ENCODE results near the gene S100A4.
"Not testable (repeated sequence)": the region's sequence is repeated elsewhere in the genome, so short reads cannot be mapped to it uniquely, and the experiment has no call there.

Gene S100A4

DNA sequence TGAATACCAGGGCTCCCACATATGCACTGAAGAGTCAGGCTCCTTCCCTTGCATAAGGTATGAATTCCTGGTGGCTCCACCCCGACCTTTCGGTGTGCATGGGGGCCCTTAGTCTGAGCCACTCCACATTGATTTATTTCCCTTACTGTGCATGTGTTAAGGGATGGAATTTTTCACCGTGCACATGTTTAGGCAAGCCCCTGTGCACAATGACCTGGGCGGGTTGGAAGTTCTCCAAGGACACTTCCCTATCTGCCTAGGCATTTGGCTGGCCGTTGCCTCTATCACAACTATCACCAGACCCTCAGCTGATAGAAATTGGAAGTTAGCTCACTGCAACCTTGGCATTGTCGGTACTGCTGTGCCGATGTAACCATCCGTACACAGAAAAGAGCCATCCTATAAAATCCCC is 19.5 kb downstream of the S100A4 start:
- DNase-seq: peak; percentile 65 to 86
- TF ChIP-seq GATA1 (IDR thresholded peaks at IDR 0.05; ENCODE audit: low read depth, low read length) (no peak), POLR2A (IDR thresholded peaks at IDR 0.05; ENCODE audit: low read length) (peak; percentile 54)

DNA sequence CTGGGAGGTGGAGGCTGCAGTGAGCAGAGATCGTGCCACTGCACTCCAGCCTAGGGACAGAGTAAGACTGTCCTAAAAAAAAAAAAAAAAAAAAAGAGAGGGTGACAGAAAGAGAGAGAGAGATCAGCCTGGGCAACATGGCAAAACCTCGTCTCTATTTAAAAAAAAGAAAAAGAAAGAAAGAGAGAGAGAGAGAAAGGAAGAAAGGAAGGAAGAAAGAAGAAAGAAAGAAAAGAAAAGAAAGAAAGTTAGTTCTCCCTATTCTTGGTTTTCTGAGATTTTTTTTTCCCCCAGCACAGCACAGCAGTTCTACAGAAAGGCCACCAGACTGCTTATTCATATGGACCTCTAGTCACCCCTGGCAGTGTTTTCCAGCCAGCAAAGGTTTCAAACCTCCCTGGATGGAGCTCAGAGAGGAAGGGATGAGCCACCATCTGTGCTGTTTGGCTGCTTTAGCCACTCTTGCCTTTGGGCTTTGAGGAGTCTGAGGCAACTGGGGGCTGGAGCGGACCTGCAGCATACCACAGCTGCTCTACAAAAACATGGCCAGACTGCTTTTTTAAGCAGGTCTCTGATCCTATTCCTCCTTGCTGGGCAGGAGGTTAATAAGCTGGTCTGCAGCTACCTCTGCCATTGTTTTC is 20.4 kb downstream of the S100A4 start:
- DNase-seq: peak in 1 of 2 experiments; percentile 30
- TF ChIP-seq GATA1 (IDR thresholded peaks at IDR 0.05; ENCODE audit: low read depth, low read length) (no peak), POLR2A (IDR thresholded peaks at IDR 0.05; ENCODE audit: low read length) (no peak)

DNA sequence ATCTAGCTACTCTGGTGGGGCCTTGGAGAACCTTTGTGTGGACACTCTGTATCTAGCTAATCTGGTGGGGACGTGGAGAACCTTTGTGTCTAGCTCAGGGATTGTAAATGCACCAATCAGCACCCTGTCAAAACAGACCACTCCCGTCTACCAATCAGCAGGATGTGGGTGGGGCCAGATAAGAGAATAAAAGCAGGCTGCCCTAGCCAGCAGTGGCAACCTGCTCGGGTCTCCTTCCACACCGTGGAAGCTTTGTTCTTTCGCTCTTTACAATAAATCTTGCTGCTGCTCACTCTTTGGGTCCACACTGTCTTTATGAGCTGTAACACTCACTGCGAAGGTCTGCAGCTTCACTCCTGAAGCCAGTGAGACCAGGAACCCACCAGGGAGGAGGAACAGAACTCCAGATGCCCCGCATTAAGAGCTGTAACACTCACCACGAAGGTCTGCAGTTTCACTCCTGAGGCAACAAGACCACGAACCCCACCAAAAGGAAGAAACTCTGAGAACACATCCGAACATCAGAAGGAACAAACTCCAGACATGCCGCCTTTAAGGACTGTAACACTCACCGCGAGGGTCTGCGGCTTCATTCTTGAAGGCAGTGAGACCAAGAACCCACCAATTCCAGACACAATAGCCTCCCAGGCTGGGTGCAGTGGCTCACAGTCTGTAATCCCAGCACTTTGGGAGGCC is 23.1 kb downstream of the S100A4 start:
- peak in 1 of 2 experiments; percentile 35 for DNase-seq
- TF ChIP-seq POLR2A (IDR thresholded peaks at IDR 0.05; ENCODE audit: low read length): peak; percentile 53

DNA sequence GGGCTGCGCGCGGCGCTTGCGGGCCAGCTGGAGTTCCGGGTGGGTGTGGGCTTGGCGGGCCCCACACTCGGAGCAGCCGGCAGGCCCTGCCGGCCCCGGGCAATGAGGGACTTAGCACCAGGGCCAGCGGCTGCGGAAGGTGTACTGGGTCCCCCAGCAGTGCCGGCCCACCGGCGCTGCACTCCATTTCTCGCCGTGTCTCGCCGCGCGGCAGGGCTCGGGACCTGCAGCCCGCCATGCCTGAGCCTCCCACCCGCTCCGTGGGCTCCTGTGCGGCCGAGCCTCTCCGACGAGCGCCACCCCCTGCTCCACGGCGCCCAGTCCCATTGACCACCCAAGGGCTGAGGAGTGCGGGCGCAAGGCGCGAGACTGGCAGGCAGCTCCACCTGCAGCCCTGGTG is 23.8 kb downstream of the S100A4 start:
- not testable (repeated sequence) for DNase-seq

DNA sequence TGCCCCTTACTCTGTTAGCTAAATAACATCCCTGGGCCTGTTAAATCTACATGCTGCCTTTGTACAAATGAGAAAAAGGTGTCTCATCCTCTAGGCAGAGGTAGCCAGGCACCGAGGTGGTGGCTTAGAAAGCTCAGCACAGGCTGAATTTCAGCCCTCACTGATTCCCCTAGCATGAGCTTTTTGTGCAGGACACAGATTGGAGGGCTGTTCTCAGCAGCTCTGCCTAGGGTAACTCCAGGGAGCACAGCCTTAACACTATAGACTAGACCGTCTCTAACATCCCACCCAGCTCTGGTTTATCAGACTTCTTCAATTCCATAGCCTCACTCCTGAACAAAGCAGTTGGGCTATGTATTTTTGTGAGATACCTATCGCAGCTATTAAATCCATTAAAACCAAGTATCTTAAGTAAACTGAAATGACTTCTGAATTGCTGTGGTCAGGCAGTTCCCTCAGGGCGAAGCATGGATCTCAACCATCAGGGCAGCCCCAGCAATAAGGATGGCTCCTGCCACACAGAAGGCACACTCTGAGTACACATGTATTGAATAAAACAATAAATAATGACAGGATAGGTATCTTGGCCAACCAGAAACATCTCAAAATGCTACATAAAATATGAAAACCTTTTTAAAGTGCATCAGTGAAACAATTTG is 24.7 kb downstream of the S100A4 start:
- TF ChIP-seq GATA1 (IDR thresholded peaks at IDR 0.05; ENCODE audit: low read depth, low read length) (no peak), POLR2A (IDR thresholded peaks at IDR 0.05; ENCODE audit: low read length) (no peak)
- DNase-seq: no peak

DNA sequence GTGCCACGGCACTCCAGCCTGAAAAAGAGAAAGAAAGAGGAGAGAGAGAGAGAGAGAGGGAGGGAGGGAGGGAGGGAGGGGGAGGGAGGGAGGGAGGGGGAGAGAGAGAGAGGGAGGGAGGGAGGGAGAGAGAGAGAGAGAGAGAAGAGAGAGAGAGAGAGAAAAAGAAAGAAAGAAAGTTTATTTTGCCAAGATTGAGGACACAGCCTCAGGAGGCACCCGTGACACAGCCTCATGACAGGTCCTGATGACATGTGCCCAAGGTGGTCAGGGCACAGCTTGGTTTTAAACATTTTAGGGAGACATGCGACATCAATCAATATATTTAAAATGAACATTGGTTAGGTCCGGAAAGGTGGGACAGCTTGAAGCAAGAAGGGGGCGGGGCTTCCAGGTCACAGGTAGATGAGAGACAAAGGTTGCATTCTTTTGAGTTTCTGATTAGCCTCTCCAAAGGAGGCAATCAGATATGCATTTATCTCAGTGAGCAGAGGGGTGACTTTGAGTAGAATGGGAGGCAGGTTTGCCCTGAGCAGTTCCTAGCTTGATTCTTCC is 25.4 kb downstream of the S100A4 start:
- DNase-seq: not testable (repeated sequence)

DNA sequence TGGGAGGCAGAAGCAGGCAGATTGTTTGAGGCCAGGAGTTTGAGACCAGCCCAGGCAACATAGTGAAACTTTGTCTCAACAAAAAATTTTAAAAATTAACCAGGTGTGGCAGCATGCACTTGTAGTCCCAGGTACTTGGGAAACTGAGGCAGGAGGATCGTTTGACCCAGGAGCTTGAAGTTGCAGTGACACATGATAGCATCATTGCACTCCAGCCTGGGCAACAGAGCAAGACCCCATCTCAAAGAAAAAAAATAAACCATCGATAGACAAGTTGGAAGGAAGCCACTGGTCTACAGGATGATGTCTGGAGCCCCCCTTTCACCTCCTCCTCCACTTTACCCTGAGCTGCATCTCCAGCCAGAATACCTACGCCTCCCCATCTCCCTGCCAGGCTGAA is 26.4 kb downstream of the S100A4 start:
- no peak for DNase-seq
- TF ChIP-seq POLR2A (IDR thresholded peaks at IDR 0.05; ENCODE audit: low read length) (no peak), GATA1 (IDR thresholded peaks at IDR 0.05; ENCODE audit: low read depth, low read length) (no peak)

DNA sequence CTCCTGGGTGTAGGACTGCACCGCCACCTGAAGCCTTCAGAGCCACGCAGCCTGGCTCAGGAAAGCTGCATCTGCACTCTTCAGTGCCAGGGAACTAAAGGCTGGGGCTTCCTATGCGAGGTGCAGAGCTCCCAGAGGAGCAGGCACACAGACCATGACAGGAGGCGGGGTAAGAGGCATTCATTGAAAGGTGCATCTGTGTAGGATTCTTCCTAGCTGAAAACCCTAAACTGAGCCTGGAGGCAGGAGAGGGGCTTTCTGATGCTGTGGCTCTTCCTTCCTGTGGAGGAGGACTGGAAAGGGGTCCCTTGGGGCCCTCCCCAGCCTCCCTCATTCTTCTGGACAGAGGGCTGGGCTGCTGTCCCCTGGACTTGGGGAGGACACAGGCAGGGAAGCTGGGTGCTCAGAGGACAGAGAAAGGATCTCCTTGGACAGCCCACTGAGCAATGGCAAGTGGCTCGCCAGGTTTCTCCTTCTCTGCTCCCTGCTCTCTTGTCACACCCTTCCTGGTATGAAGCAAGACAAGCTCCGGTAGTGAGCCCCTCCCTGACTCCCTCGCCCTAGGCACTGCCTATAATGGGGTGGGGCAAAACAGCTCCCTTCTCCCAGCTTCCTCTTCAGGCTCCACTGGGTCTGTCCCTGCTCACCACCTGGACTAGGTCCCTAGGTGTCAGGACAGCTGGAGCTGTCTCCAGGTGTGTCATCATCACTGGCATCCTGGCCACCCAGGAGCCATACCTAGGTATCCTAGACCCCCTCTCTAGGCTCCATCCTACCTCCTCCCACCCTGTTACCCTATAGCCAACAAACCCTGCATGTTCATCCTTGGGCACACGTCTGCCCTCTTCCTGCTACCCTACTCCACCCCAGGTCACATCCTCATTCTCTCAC is 29.9 kb downstream of the S100A4 start:
- DNase-seq: peak; percentile 56 to 65
- TF ChIP-seq POLR2A (IDR thresholded peaks at IDR 0.05; ENCODE audit: low read length): peak; percentile 49
- no peak for TF ChIP-seq GATA1 (IDR thresholded peaks at IDR 0.05; ENCODE audit: low read depth, low read length)

DNA sequence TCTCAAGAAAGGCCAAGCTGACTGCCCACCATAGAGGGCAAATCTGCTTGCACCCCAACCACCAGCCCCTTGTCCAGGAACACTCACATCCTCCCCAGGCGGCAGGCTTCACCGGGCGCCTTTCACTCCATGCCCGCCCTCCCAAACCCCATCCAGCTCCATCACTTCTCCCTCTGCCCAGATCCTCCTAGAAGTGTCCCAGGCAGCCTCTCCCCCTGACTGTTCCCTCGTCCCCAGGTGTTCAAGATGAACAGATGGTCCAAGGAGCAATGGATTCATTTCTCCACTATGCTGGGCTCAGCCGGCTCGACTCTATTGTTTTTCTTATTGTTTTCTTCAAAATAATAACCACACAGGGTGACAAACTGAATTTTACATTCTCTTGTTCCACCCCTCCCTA is 31.9 kb downstream of the S100A4 start:
- TF ChIP-seq POLR2A (IDR thresholded peaks at IDR 0.05; ENCODE audit: low read length) (no peak), GATA1 (IDR thresholded peaks at IDR 0.05; ENCODE audit: low read depth, low read length) (no peak)
- no peak for DNase-seq

DNA sequence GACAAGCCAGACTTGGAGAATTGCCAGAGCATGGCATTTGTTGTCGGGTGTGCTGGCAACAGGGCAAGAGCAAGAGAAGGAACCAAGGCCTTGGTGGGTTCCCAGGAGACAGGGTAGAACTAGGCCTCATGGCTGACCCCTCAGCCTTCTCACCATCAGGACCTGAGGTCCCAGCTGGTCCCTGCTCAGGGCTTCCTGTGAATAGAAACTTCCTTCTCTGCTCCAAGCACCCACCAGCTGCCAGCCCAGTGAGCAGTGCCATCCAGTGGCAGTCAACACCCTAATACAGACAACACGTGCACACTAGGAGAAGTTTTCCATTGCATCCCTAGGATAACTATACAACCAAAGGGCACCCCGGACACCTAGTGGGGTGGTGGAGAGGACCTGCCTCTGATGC is 32.6 kb downstream of the S100A4 start:
- no peak for TF ChIP-seq GATA1 (IDR thresholded peaks at IDR 0.05; ENCODE audit: low read depth, low read length)
- no peak for TF ChIP-seq POLR2A (IDR thresholded peaks at IDR 0.05; ENCODE audit: low read length)
- no peak for DNase-seq

DNA sequence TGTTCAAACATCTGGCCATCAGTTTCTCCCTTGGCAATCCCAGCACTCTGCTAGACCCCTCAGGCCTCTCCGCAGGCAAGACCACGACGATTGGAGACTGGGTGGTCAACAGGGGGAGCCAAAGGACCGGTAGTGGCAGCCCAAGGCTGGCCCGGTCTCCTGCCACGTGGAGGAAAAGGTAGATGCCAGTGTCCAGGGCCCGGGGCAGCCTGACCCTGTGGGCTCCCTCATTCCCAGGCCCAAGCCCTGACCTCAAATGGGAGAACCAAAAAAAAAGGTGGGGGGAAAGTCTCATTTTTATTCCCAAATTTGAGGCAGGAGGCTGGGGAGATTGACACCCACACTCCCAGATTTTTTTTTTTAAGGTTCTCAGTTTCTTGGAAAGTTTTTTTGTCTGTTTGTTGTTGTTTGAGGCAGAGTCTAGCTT is 34.6 kb downstream of the S100A4 start:
- DNase-seq: peak; percentile 80 to 90
- no peak for TF ChIP-seq GATA1 (IDR thresholded peaks at IDR 0.05; ENCODE audit: low read depth, low read length)
- no peak for TF ChIP-seq POLR2A (IDR thresholded peaks at IDR 0.05; ENCODE audit: low read length)

DNA sequence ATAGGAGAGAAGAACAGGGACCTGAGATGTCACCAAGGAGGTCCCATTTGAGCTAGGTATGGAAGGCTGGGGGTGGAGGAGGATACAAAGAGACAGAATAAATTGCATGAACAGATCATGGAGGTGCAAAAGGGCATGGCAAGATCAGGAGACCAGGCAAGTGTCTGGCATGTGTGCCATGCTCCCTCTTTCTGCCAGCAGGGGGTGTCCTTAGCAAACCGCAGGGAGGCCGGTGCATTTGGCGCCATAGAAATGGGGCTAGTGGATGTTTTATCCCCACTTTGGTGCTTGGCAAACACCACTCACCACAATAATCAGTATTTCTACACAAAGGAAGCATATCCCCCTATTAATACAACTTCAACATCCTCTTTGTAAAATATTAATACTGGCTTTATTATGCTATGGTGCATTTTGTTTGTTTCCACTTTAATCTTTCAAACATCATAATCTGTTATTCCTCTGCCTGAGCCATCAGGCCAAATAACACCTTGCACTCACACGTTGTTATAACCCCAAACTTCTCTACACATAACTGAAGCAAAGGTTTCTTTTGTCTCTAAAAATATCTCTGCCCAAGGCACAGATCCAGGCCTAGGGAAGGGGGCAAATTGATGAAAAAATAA is 35.8 kb downstream of the S100A4 start:
- no peak for TF ChIP-seq POLR2A (IDR thresholded peaks at IDR 0.05; ENCODE audit: low read length)
- no peak for TF ChIP-seq GATA1 (IDR thresholded peaks at IDR 0.05; ENCODE audit: low read depth, low read length)

DNA sequence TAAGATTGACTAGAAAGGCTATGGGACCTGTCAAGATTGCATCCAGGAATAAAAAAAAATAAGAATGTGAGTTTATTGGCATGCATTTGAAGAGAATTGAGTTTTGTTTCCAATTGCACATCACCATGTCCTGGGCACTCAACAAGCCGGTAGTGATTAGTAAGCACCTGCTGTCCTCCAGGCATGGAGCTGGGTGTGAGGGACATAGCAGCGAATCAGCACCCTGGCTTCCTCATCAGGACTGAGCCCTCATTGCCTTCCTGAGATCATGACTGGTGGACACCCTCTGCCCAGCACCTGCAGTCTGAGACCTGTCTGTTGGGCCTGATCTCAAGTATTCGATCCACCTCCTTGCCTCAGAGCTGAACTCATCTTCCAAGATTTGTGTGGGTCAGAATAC is 36.6 kb downstream of the S100A4 start:
- no peak for DNase-seq

More for the DNA sequence above, 35.8 kb downstream of the S100A4 start:
- peak; percentile 75 to 82 for DNase-seq

More for the DNA sequence above, 36.6 kb downstream of the S100A4 start:
- TF ChIP-seq POLR2A (IDR thresholded peaks at IDR 0.05; ENCODE audit: low read length): no peak
- no peak for TF ChIP-seq GATA1 (IDR thresholded peaks at IDR 0.05; ENCODE audit: low read depth, low read length)
